ENCODE measurements around the gene PCYT1A.
"Not testable (repeated sequence)": the region's sequence is repeated elsewhere in the genome, so short reads cannot be mapped to it uniquely, and the experiment has no call there.

Gene PCYT1A

GRCh38 chr3:196192524-196193051 is 94.9 kb downstream of the PCYT1A start:
- no peak for DNase-seq (ENCODE audit: low read depth in 2 of 2)

GRCh38 chr3:196192036-196192523 is 95.4 kb downstream of the PCYT1A start:
- no peak for DNase-seq (ENCODE audit: low read depth in 2 of 2)

- DNase-seq (ENCODE audit: low read depth in 2 of 2), result no peak
These were observed 97.8 kb downstream of the PCYT1A start for GRCh38 chr3:196189566-196190347.

- no peak for DNase-seq (ENCODE audit: low read depth in 2 of 2)
These were observed 100.6 kb downstream of the PCYT1A start for GRCh38 chr3:196186651-196187573.

- DNase-seq (ENCODE audit: low read depth in 2 of 2), result no peak
These were observed 102.6 kb downstream of the PCYT1A start for GRCh38 chr3:196184881-196185280.

GRCh38 chr3:196184169-196184432 is 103.4 kb downstream of the PCYT1A start:
- not testable (repeated sequence) for DNase-seq (ENCODE audit: low read depth in 2 of 2)

- DNase-seq (ENCODE audit: low read depth in 2 of 2), result no peak
These were observed 106.4 kb downstream of the PCYT1A start for GRCh38 chr3:196181127-196181546.

GRCh38 chr3:196180346-196180745 is 107.2 kb downstream of the PCYT1A start:
- DNase-seq (ENCODE audit: low read depth in 2 of 2), result no peak

Measured in activated CD8-positive, alpha-beta memory T cell treated with anti-CD3 and anti-CD28 coated beads for 4 hours (primary cell).